H9 (cell line): ENCODE data around the gene NAPA. TPM values are rescaled to one million over a fixed set of nuclear protein-coding genes. Genes with fewer than 3 reads are reported as not detected.

Experiments
- DNase-seq: peaks from one replicate; pipeline ENCODE4 v3.0.0-alpha.2; 2017
- H2AFZ ChIP-seq: one replicate; pipeline ENCODE4 v1.6.1; 2013; ENCODE audit warnings: mild to moderate bottlenecking, low read length, control low read depth, moderate library complexity
- H2AK5ac ChIP-seq: 2 replicates; pipeline ENCODE4 v1.6.1; 2013; ENCODE audit warnings: low read length, control low read depth, mixed read lengths; ENCODE audit not compliant: insufficient read length
- H2BK120ac ChIP-seq: one replicate; pipeline ENCODE4 v1.6.1; 2013; ENCODE audit warnings: low read depth, mild to moderate bottlenecking, low read length, control low read depth, inconsistent platforms; ENCODE audit not compliant: poor library complexity, severe bottlenecking
- H2BK12ac ChIP-seq: 2 replicates; pipeline ENCODE4 v1.6.1; 2013; ENCODE audit warnings: low read length, control low read depth, mixed read lengths, low read depth; ENCODE audit not compliant: insufficient read length
- H2BK15ac ChIP-seq: 2 replicates; pipeline ENCODE4 v1.6.1; 2013; ENCODE audit warnings: low read depth, low read length, control low read depth
- H2BK20ac ChIP-seq: one replicate; pipeline ENCODE4 v1.6.1; 2013; ENCODE audit warnings: low read depth, mild to moderate bottlenecking, low read length, control low read depth, inconsistent platforms; ENCODE audit not compliant: poor library complexity, severe bottlenecking
- H2BK5ac ChIP-seq: 2 replicates; pipeline ENCODE4 v1.6.1; 2013; ENCODE audit warnings: low read length, control low read depth, mixed read lengths; ENCODE audit not compliant: insufficient read length
- H3K14ac ChIP-seq: 2 replicates; pipeline ENCODE4 v1.6.1; 2013; ENCODE audit warnings: low read length, control low read depth; ENCODE audit not compliant: insufficient read depth
- H3K18ac ChIP-seq: 2 replicates; pipeline ENCODE4 v1.6.1; 2013; ENCODE audit warnings: low read depth, mild to moderate bottlenecking, mixed read lengths, low read length, control low read depth; ENCODE audit not compliant: insufficient read length
- H3K23ac ChIP-seq: 2 replicates; pipeline ENCODE4 v1.6.1; 2013; ENCODE audit warnings: low read length, control low read depth, mixed read lengths, low read depth; ENCODE audit not compliant: insufficient read length
- H3K23me2 ChIP-seq: 2 replicates; pipeline ENCODE4 v1.6.1; 2013; ENCODE audit warnings: low read depth, mild to moderate bottlenecking, mixed read lengths, low read length, control low read depth; ENCODE audit not compliant: insufficient read length, poor library complexity, severe bottlenecking
- H3K27ac ChIP-seq: 2 replicates; pipeline ENCODE4 v1.5.1; 2013; ENCODE audit warnings: low read length, control low read depth, mixed read lengths, low read depth; ENCODE audit not compliant: insufficient read length
- H3K27me3 ChIP-seq: 2 replicates; pipeline ENCODE4 v1.6.1; 2013; ENCODE audit warnings: low read length, control low read depth, inconsistent platforms; ENCODE audit not compliant: insufficient read depth
- H3K4ac ChIP-seq: 2 replicates; pipeline ENCODE4 v1.6.1; 2013; ENCODE audit warnings: low read depth, mild to moderate bottlenecking, control low read depth, inconsistent platforms, low read length, moderate library complexity
- H3K4me1 ChIP-seq: 2 replicates; pipeline ENCODE4 v1.6.1; 2013; ENCODE audit warnings: low read length, control low read depth, inconsistent platforms; ENCODE audit not compliant: insufficient read depth
- H3K4me2 ChIP-seq: 2 replicates; pipeline ENCODE4 v1.6.1; 2013; ENCODE audit warnings: low read length, control low read depth, mixed read lengths; ENCODE audit not compliant: insufficient read length, insufficient read depth
- H3K56ac ChIP-seq: 2 replicates; pipeline ENCODE4 v1.6.1; 2013; ENCODE audit warnings: low read depth, mild to moderate bottlenecking, mixed read lengths, low read length, control low read depth; ENCODE audit not compliant: insufficient read length
- H3K79me1 ChIP-seq: 2 replicates; pipeline ENCODE4 v1.6.1; 2013; ENCODE audit warnings: low read depth, mild to moderate bottlenecking, moderate library complexity, low read length, control low read depth, inconsistent platforms; ENCODE audit not compliant: insufficient read depth, poor library complexity, severe bottlenecking
- H3K79me2 ChIP-seq: 2 replicates; pipeline ENCODE4 v1.6.1; 2013; ENCODE audit warnings: low read length, control low read depth, inconsistent platforms; ENCODE audit not compliant: insufficient read depth
- H3K9ac ChIP-seq: 2 replicates; pipeline ENCODE4 v1.6.1; 2013; ENCODE audit warnings: low read length, control low read depth, mixed read lengths; ENCODE audit not compliant: insufficient read length; ENCODE audit errors: extremely low read depth
- H3K9me3 ChIP-seq: one replicate; pipeline ENCODE4 v1.6.1; 2013; ENCODE audit warnings: low read depth, low read length, inconsistent platforms; ENCODE audit not compliant: control insufficient read depth
- H3T11ph ChIP-seq: one replicate; pipeline ENCODE4 v1.6.1; 2013; ENCODE audit warnings: mild to moderate bottlenecking, low read length, control low read depth, inconsistent platforms
- H4K20me1 ChIP-seq: one replicate; pipeline ENCODE4 v1.6.1; 2013; ENCODE audit not compliant: control insufficient read depth, insufficient read length, insufficient read depth
- H4K5ac ChIP-seq: 2 replicates; pipeline ENCODE4 v1.6.1; 2013; ENCODE audit warnings: low read depth, mild to moderate bottlenecking, mixed read lengths, low read length, control low read depth; ENCODE audit not compliant: insufficient read length
- H4K8ac ChIP-seq: replicated peaks from 2 replicates; pipeline ENCODE4 v1.6.1; 2013; ENCODE audit warnings: low read length, control low read depth, mixed read lengths, low read depth; ENCODE audit not compliant: insufficient read length
- H4K91ac ChIP-seq: 2 replicates; pipeline ENCODE4 v1.6.1; 2013; ENCODE audit warnings: low read depth, mild to moderate bottlenecking, moderate library complexity, mixed read lengths, low read length, control low read depth; ENCODE audit not compliant: insufficient read length
- H3K27ac Mint-ChIP-seq, 3 experiments: 2 replicates in 2 of 3; 3 replicates in 1 of 3; pipeline ENCODE4 v1.8.0; 2020 to 2021; ENCODE audit warnings: mixed read lengths in 3 of 3, mild to moderate bottlenecking in 1 of 3, moderate library complexity in 1 of 3
- H3K27me3 Mint-ChIP-seq: 2 replicates; pipeline ENCODE4 v1.8.0; 2021; ENCODE audit warnings: low read depth, mild to moderate bottlenecking, moderate library complexity, mixed read lengths
- H3K36me3 Mint-ChIP-seq, 3 experiments: 2 replicates in 2 of 3; 3 replicates in 1 of 3; pipeline ENCODE4 v1.8.0; 2020 to 2021; ENCODE audit warnings: low read depth in 3 of 3, mixed read lengths in 3 of 3; ENCODE audit not compliant: insufficient read depth in 1 of 3
- H3K4me1 Mint-ChIP-seq, 2 experiments: 2 replicates each; pipeline ENCODE4 v1.8.0; 2020; ENCODE audit warnings: mixed read lengths in 2 of 2
- H3K4me3 Mint-ChIP-seq, 2 experiments: 2 replicates in 1 of 2; 3 replicates in 1 of 2; pipeline ENCODE4 v1.8.0; 2020 to 2021; ENCODE audit warnings: mild to moderate bottlenecking in 2 of 2, mixed read lengths in 2 of 2, moderate library complexity in 1 of 2
- H3K9me3 Mint-ChIP-seq, 2 experiments: 2 replicates in 1 of 2; 3 replicates in 1 of 2; pipeline ENCODE4 v1.8.0; 2020; ENCODE audit warnings: mild to moderate bottlenecking in 2 of 2, mixed read lengths in 2 of 2, moderate library complexity in 1 of 2
- WGBS: extraction: QIAGEN DNeasy Blood & Tissue Kit; methylation state at CpG from one replicate; pipeline ENCODE4 v1.1.7; 2013; ENCODE audit warnings: missing lambda C conversion rate, low lambda C conversion rate, mixed read lengths; ENCODE audit not compliant: insufficient read length; ENCODE audit errors: extremely low coverage; 5-methylcytosine and 5-hydroxymethylcytosine counted together
- total RNA-seq: library from RNA; stranded (reverse); gene quantifications from 2 replicates; pipeline ENCODE4 v1.2.1, GENCODE V29; 2021
- TF ChIP-seq, protein P1 (sequence below): fragments of 200-600 bp; sonication (generic); conservative IDR thresholded peaks from 3 replicates; pipeline ENCODE4 v1.8.0; 2021; ENCODE audit warnings: antibody characterized with exemption, mild to moderate bottlenecking

NAPA gene
- total RNA-seq, 1 experiment from 2014 or later, result 62.8 TPM

DNA sequence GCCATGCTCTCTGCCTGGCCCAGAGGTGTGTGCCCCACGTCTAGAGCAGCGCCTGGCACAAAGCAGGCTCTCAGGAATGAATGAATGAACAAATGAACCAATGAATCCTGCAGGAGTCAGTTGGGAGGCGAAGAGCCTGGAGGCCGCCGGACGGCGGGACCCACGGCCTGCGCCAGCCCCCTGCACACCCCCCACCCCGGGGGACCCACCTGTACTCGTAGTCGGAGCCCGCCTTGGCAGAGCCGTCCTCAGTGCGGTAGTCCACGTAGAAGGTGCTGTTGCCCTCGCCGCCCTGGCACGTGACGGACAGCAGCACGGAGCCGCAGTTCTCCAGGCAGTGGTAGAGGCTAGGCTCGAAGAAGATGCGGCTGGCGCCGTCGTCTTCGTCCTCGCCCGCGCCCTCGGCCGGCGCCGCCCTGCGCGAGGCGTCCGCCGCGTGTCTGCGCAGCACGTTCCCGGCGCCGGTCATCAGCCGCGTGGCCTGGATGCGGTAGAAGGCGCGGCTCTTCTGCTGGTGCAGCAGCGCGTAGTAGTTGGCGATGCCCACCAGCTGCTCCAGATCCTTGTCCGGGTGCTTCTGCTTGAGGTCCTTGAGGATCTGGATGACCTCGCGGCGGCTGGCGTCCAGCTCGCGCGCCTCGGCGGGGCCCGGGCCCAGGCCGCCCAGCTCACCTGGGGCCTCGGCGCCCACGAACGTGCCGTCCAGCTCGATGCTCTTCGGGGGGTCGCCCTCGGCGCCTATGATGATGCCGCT, 58.0 kb downstream of the NAPA start:
- H4K91ac ChIP-seq, result no peak overlapping the region
- no peak overlapping the region for H2AFZ ChIP-seq
- H3K23ac ChIP-seq, result no peak overlapping the region
- H3K79me2 ChIP-seq, result no peaks in the 10 kb centered on the region
- no peaks in the 10 kb centered on the region for H3K79me1 ChIP-seq
- no peaks in the 10 kb centered on the region for H3K23me2 ChIP-seq
- no peaks in the 10 kb centered on the region for H3K9me3 Mint-ChIP-seq
- no peak overlapping the region for H2BK12ac ChIP-seq
- no peak overlapping the region for H3K4me2 ChIP-seq
- no peak overlapping the region for H3K56ac ChIP-seq
- H3K27me3 ChIP-seq, result peaks cover 2% of the 10 kb centered on the region; the same call in 1 of the 2 replicates
- WGBS, result no CpG with 5 or more reads among the region's 77 CpGs
- H3T11ph ChIP-seq, result no peak overlapping the region
- H2BK120ac ChIP-seq, result no peak overlapping the region
- no peak overlapping the region for H4K5ac ChIP-seq
- no peak overlapping the region for H3K4ac ChIP-seq
- no peaks in the 10 kb centered on the region; the same call in 1 of the 2 replicates for H3K4me1 ChIP-seq
- H3K27me3 Mint-ChIP-seq, result peaks cover 8% of the 10 kb centered on the region; the same call in 1 of the 2 replicates
- no peak overlapping the region for H2AK5ac ChIP-seq
- no peak overlapping the region for H2BK20ac ChIP-seq
- H4K8ac ChIP-seq, result no peak overlapping the region
- no peak for DNase-seq
- H3K9me3 ChIP-seq, result no peaks in the 10 kb centered on the region
- H3K36me3 Mint-ChIP-seq, result peaks cover 5 to 16% (median 6%) of the 10 kb centered on the region in 3 experiments; a peak in 6 of 7 replicates
- no peak overlapping the region for H3K27ac Mint-ChIP-seq
- no peak overlapping the region for H2BK5ac ChIP-seq
- TF ChIP-seq, protein P1, sequence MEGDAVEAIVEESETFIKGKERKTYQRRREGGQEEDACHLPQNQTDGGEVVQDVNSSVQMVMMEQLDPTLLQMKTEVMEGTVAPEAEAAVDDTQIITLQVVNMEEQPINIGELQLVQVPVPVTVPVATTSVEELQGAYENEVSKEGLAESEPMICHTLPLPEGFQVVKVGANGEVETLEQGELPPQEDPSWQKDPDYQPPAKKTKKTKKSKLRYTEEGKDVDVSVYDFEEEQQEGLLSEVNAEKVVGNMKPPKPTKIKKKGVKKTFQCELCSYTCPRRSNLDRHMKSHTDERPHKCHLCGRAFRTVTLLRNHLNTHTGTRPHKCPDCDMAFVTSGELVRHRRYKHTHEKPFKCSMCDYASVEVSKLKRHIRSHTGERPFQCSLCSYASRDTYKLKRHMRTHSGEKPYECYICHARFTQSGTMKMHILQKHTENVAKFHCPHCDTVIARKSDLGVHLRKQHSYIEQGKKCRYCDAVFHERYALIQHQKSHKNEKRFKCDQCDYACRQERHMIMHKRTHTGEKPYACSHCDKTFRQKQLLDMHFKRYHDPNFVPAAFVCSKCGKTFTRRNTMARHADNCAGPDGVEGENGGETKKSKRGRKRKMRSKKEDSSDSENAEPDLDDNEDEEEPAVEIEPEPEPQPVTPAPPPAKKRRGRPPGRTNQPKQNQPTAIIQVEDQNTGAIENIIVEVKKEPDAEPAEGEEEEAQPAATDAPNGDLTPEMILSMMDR, result no peak
- no peaks in the 10 kb centered on the region for H4K20me1 ChIP-seq
- no peak overlapping the region for H2BK15ac ChIP-seq
- H3K4me3 Mint-ChIP-seq, result no peak overlapping the region
- no peak overlapping the region for H3K18ac ChIP-seq
- no peak overlapping the region for H3K9ac ChIP-seq
- H3K4me1 Mint-ChIP-seq, result peaks cover 0 to 6% of the 10 kb centered on the region in 2 experiments; a peak in 1 of 4 replicates
- H3K27ac ChIP-seq, result no peak overlapping the region
- no peak overlapping the region for H3K14ac ChIP-seq
